GM19395 (cell line): ENCODE data around the gene CFAP77.
A peak's percentile ranks its signal among the peaks of the same experiment; 100 is the strongest.
"Not testable (repeated sequence)": the region's sequence is repeated elsewhere in the genome, so short reads cannot be mapped to it uniquely, and the experiment has no call there.

Source experiments
- ATAC-seq: cut with Tn5 transposase; IDR thresholded peaks from one replicate; pipeline ENCODE4 v1.9.1; 2021; ENCODE audit warnings: mild to moderate bottlenecking, moderate library complexity; ENCODE audit not compliant: unreplicated experiment

CFAP77 gene

GRCh38 chr9:132409828-132410528 lies at the start of gene CFAP77:
TSS of gene CFAP77 (plus strand) at chr9:132410211. CDS start at chr9:132410272, 61 bp downstream.
- no peak for ATAC-seq

DNA sequence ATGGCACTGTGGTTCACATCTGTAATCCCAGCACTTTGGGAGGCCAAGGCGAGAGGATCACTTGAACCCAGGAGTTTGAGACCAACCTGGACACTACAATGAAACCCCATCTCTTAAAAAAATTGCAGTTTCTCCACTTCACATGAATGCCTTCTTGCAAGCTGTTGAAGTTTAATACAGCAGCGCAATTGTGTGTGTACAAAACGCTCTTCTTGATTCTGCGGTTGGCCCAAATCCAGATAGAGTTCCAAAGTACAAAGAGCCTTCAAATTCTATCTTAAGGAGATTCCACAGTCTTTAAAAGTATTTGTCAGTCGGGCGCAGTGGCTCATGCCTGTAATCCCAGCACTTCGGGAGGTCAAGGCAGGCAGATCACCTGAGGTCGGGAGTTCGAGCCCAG lies 45.9 kb upstream of the CFAP77 start:
- ATAC-seq, result no peak

GRCh38 chr9:132365986-132366385 lies 44.0 kb upstream of the CFAP77 start:
- no peak for ATAC-seq

DNA sequence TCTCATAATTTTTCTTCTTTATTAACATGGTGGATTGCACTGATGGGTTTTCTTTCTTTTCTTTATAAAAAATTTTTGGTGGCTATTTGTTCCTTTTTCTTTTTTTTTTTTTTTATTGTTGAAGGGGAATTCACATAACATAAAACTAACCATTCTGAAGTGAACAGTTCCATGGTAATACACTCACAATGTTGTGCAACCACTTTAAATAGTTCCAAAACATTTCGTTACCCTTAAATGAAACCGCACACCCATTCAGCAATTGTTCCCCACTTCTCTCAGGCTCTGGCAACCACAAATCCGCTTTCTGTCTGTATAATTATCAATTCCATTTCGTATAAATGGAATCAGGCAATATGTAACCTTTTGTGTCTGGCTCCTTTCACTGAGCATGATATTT lies 43.5 kb upstream of the CFAP77 start:
- no peak for ATAC-seq

GRCh38 chr9:132367613-132368313 lies 42.2 kb upstream of the CFAP77 start:
- no peak for ATAC-seq

DNA sequence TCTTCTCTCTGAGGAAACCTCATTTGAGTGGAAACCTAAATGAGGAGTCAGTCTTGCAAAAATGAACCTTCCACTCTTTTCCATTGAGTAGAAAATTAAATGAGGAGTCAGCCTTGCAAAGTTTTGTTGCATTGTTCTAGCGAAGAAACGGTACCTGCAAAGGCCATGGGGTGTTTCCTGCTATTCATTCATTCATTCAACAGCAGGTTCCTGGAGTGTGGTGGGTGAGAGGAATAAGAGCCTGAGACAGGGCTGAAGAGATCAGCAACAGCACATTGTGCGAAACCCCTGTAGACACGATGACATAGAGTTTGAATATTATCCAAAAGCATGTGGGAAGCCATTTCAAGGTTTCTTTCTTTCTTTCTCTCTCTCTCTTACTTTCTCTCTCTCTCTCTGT lies 40.6 kb upstream of the CFAP77 start:
- no peak for ATAC-seq

DNA sequence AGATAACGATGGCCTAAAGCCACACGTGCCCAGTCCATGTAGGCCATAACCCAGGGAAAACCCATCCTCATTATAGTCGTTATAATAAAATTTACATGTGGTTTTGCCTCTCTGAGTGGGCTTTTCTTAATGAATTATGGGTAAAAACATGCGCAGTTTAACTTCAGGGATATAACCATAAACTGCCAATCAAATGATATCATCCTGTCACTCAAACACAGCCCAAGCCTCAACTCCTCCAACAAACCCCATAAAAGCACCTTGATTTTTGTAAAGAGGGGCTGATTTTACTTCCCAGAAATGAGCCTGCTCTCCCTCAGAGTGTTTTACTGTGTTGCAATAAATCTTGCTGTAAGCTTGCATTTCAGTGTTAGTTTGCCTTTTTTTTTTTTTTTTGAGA lies 39.4 kb upstream of the CFAP77 start:
- ATAC-seq, result no peak

GRCh38 chr9:132372177-132373095 lies 37.6 kb upstream of the CFAP77 start:
- ATAC-seq, result no peak

GRCh38 chr9:132377769-132378168 lies 32.2 kb upstream of the CFAP77 start:
- ATAC-seq, result not testable (repeated sequence)

DNA sequence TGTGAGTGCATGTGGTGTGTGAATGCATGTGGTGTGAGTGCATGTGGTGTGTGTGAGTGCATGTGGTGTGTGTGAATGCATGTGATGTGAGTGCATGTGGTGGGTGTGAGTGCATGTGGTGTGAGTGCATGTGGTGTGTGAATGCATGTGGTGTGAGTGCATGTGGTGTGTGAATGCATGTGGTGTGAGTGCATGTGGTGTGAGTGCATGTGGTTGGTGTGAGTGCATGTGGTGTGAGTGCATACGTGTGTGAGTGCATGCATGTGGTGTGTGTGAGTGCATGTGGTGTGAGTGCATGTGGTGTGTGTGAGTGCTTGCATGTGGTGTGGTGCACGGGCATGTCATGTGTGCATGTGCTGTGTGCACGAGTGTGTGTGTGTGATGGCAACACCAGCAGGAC lies 31.6 kb upstream of the CFAP77 start:
- ATAC-seq, result not testable (repeated sequence)

DNA sequence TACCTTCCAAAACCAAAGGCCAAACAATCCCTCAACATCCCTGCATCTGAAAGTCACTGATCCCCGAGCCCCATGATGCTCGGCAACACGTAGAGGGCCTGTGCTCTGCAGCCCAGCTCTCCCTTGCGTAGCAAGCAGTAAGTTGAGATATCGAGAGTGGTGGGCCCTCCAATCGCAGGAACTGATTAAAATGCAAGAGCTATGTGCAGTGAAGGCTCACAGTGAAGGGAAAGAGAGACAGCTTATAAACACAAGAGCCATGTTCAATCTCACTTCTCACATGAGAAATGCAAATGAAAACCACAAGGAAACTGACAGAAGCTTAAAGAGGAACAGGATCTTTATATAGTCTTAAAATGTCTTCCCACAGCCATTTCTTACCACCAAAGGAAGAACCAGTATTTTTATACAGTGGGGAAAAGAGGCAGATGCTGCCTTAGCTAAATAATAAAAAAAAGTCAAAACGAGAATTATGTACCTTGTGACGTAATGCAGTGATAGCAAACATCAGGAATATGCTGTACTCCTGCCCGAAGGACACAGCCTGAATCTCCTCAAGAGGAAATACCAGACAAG lies 28.0 kb upstream of the CFAP77 start:
- peak; percentile 68 for ATAC-seq

DNA sequence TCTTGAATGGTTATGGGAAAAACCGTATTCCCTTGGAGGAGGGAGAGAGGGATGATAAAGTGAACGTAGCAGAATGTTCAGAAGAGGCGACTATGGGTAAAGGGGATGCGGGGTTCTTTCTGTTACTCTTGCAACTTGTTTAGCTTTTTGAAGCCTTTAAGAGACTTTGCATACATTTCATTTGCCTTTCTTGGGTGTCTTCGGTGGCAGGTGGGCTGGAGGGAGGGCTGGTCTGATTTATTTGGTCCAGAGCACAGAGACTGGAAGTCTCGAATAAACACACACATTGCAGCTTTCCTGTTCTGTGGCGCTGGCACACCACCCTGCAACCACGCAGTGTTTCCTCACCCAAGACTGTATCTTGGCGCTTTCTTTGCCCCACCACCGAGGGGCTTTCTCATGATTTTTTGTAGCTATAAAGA lies 26.5 kb upstream of the CFAP77 start:
- no peak for ATAC-seq

DNA sequence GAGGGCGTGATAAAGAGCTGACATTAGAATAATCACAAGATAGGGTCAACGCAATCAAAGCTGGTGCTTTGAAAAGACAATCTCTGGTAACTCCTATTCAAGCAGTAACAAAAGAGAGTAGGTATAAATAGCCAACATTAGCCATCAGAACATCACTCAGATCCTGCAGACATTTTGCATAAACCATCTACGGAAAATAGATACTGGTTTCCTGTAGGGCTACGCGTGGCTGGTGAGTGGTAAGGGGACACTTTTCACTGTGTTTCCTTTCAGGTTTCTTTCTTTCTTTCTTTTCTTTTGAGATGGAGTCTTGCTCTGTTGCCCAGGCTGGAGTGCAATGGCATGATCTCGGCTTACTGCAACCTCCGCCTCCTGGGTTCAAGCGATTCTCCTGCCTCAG lies 25.6 kb upstream of the CFAP77 start:
- ATAC-seq, result peak; percentile 41

GRCh38 chr9:132387133-132387532 lies 22.9 kb upstream of the CFAP77 start:
- ATAC-seq, result no peak

DNA sequence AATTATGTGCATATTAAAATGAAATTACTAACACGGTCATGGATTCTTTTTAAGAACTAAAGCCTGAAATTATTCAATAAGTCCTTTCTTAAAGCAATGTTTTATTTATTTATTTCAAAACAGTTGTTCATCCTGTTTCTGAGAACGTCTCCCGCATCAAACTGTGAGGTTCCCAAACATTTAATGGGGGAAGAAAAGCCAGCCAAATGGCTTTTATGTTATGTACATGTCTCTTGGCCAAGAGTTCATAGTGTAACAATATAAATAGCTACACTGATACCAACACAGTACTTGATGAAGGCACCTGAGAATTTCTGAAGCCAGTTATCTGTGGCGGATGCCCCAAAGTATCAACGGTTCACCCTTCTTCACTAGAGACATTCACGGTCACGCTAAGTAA lies 19.0 kb upstream of the CFAP77 start:
- no peak for ATAC-seq

- ATAC-seq, result no peak
Measured at GRCh38 chr9:132391449-132391848, 18.6 kb upstream of the CFAP77 start.

DNA sequence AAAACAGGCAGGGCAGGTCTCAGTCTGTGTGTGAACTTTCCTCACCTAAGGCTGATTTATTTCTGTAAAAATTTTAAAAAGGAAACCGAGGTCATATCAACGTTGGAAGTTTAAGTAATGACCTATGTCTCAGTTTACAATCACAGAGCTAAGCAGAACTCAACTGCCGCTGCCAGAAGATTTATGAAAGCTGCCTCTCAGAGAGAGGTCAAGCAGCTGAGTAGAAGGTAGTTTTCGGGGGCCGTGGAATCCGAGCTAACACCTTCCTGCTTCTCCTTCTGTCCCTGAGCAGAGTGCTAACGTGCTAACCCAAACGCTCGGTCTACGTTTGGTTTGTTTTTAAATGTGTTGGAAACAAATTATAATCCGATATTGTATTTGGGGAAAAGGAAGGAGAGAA lies 14.5 kb upstream of the CFAP77 start:
- ATAC-seq, result no peak

DNA sequence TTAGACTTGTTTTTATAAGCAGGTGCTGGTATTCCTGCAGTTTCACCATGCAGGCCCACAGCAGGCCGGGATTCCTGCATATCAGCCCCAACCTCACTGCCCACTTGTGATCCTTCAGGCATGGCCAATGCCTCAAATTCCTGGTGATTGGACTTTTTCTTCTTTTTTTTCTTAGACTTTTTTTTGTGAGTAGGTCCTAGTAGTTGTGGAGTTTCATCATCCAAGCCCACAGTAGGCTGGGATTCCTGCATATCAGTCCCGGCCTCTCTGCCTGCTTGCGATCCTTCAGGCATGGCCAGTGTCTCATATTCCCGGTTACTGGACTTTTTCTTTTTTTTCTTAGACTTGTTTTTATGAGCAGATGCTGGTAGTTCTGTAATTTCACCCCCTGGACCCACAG lies 8.2 kb upstream of the CFAP77 start:
- no peak for ATAC-seq

DNA sequence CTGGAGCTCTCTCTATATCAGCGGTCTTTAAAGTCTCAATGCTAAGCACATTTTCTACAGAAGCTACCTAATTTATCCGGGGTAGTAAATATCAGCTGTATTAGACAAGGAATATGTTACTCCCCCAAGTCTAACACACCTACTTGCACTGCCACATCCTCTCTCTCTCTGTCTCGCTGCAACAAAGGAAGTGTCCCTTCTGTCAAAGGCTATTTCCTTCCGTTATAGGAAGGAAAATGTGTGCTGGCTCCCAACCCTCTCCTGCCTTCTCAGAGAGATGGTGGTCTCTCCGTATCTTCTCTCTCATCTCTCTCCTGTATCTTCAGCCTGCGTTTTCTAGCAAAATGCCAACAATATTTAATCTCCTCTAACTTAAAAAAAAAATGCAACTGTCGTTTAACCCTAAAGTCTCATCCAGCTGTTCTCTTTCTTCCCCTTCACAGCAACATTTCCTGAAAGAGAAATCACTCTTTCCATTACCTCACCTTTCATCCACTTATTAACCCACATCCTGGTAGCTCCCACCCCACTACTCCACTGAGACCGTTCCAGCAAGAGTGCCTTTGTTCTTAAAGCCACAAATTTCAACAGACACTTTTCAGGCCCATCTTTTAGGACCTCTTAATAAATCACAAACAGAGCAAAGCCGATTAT lies 5.7 kb upstream of the CFAP77 start:
- no peak for ATAC-seq

DNA sequence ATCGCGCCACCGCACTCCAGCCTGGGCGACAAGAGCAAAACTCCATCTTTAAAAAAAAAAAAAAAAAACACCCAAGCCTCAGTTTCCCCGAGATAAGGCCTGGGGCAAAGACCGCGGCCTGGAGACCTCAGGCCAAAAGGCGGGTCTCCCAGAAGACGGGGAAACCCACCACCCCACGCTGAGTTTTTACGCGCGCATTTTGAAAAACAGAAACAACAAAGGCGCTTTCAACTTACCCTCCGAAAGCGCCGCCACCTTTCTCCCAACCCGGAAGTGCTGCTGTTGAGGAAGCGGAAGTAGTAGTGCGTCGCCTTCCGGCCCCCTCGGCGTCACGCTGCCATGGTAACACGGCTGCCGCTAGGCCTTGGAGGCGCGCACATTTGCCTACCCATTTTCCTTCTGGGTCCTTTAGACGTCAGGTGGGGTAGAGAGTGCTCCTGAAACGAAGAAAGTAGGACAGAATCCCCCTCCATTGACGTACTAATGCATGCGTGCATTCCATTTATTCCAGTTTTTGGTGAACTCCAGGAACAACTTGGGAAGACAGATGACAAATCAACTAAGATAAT lies 3.4 kb upstream of the CFAP77 start, which contains the start of gene TTF1:
Gene TTF1 (minus strand): TSS at position 287 of the 569 bp plus-strand sequence. CDS start 4,019 bp downstream, outside the sequence.
- peak; percentile 77 for ATAC-seq
